GM12873 (cell line): ENCODE data around the gene FILIP1L.

Source experiments
- CTCF ChIP-seq: IDR thresholded peaks from 2 replicates; pipeline ENCODE4 v1.5.1; 2012; ENCODE audit warnings: low read depth, mild to moderate bottlenecking, moderate library complexity, low read length, control low read depth; ENCODE audit not compliant: insufficient read depth; ENCODE audit errors: missing control alignments

FILIP1L gene

GRCh38 chr3:99939876-99940275 lies 174.4 kb downstream of the FILIP1L start:
- no peak for TF ChIP-seq CTCF

- no peak for TF ChIP-seq CTCF
Observed at GRCh38 chr3:99938270-99938911, 175.9 kb downstream of the FILIP1L start.

- TF ChIP-seq CTCF, result no peak
Observed at GRCh38 chr3:99934975-99935797, 179.1 kb downstream of the FILIP1L start.

GRCh38 chr3:99933971-99934750 lies 180.1 kb downstream of the FILIP1L start:
- TF ChIP-seq CTCF, result no peak

GRCh38 chr3:99931059-99931458 lies 183.2 kb downstream of the FILIP1L start:
- no peak for TF ChIP-seq CTCF

GRCh38 chr3:99929745-99930139 lies 184.6 kb downstream of the FILIP1L start:
- TF ChIP-seq CTCF, result no peak
